GM19328 (cell line): ENCODE data around the gene PSORS1C2.

Source experiments
- ATAC-seq: cut with Tn5 transposase; IDR thresholded peaks from one replicate; pipeline ENCODE4 v1.9.1; 2021; ENCODE audit warnings: mild to moderate bottlenecking, moderate library complexity; ENCODE audit not compliant: unreplicated experiment

Gene PSORS1C2

GRCh38 chr6:31143148-31143547, 4.3 kb upstream of the PSORS1C2 start:
- ATAC-seq = no peak

- ATAC-seq = no peak
These were observed 3.5 kb upstream of the PSORS1C2 start for GRCh38 chr6:31142361-31142761.

GRCh38 chr6:31140643-31141042, 1.8 kb upstream of the PSORS1C2 start:
- ATAC-seq = no peak

GRCh38 chr6:31139599-31139998, 733 bp upstream of the PSORS1C2 start:
- no peak for ATAC-seq

- ATAC-seq = no peak
These were observed 3.2 kb downstream of the PSORS1C2 start for GRCh38 chr6:31135710-31136109.

DNA sequence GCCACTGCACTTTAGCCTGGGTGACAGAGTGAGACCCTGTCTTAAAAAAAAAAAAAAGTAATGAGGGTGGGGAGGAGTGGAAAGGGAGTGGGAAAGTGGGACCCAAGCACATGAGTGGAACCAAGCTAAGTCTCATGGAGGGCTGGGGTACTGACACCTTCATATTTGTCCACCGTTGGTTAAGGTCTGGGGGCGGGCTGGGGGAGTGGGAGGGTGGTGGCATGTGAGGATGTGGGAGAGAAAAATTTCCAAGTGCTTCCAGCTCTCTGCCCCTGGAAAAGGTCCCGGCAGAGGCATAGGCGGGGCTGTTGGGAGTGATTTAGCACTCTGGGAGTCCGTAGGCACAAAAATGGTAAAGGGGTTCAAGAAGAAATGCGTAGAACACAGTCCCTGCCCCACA, 6.1 kb downstream of the PSORS1C2 start:
- no peak for ATAC-seq

DNA sequence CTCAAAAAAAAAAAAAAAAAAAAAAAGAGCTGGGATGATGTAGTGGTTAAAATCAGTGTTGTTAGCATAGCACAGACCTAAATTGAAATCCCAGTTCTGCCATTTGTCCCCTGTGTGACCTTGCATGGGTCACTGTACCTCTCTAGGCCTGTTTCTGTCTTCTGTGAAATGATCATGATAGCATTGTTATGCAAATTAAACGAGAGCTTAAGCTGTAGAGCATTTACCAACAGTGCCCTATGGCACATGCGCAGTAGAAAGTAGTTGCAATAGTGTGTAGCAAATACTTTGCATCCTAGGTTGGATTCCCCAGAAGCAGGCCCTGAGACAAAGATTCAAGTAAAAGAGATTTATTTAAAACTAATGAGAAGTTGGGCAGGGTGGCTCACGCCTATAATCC, 7.3 kb downstream of the PSORS1C2 start:
- ATAC-seq = no peak

DNA sequence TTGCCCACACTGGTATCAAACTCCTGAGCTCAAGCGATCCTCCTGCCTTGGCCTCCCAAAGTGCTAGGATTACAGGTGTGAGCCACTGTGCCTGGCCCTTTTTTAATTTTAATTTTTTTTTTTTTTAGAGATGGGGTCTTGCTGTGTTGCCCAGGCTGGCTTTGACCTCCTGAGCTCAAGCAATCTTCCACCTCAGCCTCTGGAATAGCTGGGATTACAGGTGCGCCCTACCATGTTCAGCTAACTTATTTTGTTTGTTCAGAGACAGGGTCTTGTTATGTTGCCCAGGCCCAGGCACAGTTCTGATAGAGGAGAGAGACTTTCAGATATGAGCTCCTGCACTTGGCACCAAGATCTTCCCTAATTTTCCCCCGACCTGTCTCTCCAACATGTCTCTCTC, 8.1 kb downstream of the PSORS1C2 start:
- ATAC-seq = no peak

DNA sequence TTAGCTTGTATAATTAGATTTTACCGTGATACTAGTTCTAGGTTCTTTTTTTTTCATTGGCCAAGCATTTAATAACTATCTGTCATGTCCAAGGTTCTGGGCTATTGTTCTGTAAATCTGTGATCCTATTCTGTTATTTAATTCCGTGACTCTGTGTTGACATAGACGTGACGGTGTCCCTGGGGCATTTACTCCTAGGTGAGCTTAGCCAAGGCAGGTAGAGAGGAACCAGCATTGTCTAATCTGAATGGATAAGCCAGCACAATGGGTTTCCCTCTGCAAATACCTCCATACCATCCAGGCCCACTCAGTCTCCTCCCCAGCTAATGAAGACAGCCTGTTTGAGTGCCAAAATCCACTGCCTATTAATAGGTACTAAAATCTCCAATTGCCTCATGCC, 9.7 kb downstream of the PSORS1C2 start:
- ATAC-seq = no peak

GRCh38 chr6:31128093-31128676, 10.7 kb downstream of the PSORS1C2 start:
- ATAC-seq = no peak

DNA sequence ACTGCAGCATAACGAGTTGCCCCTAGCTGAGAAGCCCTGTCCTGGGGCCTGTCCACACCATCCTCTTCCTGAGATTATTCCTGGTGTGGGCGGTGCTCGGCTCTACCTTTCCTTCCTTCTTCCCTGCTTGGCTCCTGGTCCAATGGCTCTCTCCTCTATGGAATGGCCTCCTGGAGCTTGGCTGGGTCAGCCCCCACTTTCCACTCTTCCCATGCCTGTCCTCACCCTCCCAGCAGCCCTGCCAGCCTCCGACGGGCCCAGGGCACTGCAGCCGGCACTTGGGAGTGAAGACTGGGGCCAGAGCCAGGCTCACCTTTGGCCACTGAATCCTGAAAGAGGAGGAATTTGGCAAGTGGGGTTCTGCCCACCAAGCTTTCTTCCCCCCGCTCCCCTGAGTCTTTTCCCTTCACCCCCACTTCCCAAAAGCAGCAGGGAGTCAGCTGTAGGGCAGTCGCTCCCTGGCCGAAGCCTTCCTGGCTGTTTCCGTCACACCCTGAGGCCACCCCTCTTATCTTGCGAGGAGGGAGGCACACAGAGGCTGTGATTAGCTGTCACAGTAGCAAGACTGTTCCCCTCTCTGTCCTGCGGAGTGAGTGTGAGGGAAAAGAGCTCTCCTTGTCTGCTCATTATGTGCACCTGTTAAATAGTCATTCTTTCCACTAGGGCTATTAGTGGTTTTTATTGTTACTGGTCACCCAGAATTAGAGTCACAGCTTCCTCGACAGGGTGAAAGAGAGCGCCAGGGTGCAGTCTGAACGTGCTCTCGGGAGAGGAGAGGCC, 12.3 kb downstream of the PSORS1C2 start:
- no peak for ATAC-seq

GRCh38 chr6:31125586-31126363, 13.1 kb downstream of the PSORS1C2 start:
- ATAC-seq = no peak

DNA sequence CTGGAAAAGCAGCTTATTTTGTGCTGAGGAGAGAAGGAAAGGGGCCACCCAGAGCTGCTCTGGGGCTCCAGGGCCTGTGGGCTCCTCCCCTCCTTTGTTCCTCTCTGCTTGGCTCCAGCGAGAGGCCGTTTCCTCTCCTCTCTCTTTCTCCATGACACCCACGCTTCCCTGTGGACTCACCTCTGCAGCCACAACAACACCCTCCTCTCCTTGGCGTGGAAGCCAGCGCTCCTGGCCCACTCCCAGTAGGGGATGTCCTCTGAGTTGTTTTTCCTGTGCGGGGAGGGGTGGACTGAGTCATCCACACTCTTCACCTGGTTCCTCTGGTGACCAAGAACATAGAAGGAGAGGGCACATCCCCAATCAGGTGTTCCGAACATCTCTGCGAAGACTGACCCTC, 13.7 kb downstream of the PSORS1C2 start:
- ATAC-seq = no peak

DNA sequence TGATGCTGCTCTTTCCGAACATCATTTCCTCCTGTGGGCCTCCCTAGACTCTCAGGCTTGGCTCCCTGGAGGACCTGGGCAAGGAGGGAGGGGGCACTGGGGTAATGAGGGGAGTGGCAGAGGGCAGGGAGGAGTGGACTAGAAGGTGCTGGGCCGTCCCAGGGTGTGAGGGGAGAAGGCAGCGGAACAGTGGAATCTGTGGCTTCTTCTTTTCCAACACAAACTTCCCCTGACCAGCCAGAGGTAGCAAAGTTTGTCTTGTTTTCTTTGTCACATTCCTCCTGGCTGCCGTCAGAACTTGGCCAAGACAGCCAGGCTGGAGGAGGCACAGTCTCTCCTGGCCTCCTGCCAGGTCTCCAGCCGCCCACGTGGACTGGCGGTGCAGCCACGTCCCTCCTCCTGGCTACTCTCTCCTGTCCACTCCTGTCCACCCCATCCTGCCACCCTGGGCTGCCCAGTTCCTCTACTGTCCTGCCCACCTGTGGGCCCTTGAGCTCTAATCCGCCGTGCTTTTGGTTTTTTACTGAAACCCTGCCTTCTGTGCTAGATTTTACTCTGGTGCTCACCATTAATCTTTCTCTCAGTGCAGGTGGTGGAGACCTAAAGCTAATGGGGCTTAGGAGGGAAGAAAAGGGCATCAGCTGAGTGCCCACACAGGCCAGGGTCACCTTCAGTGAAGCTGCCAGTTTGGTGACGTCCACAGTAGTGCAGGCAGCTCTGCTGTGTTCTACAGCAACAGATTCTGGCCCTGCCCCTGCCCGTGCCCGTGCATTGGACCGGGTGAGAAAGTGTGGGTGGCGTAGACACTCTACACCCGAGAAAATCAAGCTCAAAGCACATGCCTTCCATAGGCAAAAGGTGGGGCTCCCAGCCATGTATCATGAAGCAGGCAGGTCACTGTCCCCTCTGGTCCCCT, 15.8 kb downstream of the PSORS1C2 start:
- ATAC-seq = no peak

DNA sequence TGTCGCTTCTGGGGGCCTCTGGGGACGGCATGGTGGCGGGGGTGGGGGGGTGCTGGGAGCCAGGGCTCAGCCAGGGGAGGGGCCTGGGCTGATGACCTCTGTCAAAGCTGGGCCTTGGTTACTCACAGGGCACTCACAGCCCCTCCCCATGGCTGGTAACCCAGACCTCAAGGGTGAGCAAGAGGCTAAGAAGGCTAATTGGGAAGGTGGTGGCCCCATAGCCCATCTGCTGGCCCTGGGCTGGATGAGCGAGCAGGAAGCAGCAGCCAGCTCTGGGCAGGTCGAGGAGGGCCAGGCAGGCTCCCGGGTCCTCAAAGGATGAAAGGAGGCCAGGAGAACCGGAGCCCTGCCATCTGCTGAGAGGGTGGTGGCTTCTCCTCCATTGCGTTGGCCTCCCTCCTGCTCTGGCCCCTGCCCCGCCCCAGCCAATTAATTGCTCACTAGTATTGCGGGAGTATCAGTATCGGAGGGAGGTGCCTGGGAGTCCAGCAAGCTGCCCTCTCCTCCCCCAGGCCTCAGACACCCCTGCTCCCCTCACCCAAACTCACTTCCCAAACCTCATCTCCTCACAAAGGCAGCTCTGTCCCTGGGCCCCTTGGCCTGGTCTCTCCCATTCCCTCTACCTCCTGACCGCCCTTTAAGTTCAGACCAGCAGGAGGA, 17.6 kb downstream of the PSORS1C2 start:
- ATAC-seq = no peak

DNA sequence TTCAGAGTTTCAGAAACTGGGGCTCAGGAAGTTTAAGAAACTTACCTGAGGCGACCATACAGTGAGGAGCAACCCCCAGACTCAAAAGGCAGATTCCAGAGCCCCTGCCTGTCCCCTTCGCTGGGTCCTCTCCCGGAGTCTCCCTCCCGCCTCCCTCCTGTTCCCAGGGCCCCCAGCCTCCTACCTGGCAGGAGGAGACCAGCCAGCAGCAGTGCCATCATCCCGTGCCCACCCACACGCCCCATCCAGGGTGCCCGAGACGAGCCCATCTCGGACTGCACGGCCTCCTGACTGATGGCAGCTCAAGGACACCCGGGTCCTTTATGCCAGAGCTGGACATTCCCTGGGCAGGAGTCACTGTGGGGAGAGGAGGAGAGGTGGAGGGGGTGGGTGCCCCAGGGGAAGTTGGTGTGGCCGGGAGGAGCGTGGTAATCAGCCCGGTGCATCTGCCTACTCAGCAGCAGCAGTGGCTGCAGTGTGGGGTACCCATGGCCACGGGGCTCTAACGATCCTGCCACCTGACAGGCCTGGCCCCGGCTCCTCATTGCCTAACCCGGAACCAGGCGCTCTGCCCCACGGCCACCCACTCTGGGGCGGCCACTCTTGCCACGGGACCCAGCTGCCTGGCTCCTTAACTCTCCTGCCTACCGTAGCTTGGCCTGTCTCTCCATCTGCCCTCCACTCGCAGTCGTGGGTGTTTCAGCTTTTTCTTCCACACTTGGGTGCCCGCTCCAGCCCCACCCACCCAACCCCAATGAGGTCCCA, 18.5 kb downstream of the PSORS1C2 start, which contains the start of gene CDSN:
TSS of gene CDSN (minus strand) at position 296 of the 765 bp plus-strand sequence. CDS start at position 269, 27 bp downstream.
- ATAC-seq = no peak

DNA sequence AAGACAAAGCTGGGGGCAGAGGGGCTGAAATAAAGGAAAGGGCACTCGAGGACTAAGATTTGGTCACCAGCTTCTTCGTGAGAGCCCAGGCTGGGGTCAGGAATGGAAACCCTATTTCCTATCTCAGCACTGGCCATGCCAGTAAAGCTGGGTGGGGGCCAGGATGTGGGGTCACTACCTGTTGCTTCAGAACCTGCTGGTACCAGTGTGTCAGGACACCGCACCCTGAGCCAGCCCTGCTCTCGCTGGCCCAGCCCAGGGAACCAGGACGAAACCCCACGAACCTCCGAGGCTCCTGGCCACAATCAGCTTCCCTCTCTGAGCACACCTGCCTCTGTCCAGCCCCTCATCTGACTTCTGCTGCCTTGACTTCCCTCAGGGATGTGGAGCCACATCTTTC, 20.7 kb downstream of the PSORS1C2 start:
- ATAC-seq = no peak

DNA sequence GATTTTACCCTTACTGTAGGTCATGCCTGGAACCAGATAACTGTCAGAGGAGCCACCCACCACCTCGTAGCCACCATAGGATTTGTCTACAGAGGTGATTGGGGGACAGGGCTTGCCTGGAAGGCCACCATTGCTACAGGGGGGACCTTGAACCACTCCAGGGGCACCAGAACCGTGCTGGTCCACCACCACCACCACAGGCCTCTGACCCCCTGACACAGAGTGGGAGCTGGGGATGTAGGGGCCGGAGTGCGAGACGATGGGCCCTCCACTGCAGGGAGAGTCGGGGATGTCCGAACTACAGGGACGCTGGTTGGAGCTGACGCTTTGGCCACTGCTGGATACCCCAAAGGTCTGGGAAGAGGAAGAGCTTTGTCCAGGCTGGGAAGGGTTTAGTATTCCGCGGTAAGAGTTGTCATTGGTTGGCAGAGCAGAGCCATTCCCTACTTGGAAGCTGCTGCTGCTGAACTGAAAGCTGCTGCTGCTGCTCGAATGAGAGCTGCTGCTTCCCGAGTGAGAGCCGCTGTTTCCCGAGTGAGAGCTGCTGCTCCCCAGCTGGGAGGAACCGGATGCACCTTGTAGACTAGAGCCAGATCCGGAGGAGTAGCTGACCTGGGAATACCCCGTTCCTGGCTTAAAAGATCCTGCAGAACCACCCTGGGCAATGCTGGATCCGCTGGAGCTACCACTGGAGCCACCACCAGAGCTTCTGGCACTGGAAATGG, 22.0 kb downstream of the PSORS1C2 start:
- no peak for ATAC-seq
